NT2/D1 (cell line): Measurements from ENCODE around the gene POU4F3.

ENCODE experiments used
- DNase-seq: peaks from one replicate; pipeline ENCODE4 v3.0.0-alpha.2; 2011; ENCODE audit warnings: low read depth, low spot score
- H3K27me3 ChIP-seq: 2 replicates; pipeline ENCODE4 v1.6.0; 2011; ENCODE audit warnings: mild to moderate bottlenecking; ENCODE audit not compliant: insufficient read length, insufficient read depth
- H3K36me3 ChIP-seq: 2 replicates; pipeline ENCODE4 v1.6.1; 2011; ENCODE audit warnings: mild to moderate bottlenecking, low read length, mixed read lengths; ENCODE audit not compliant: insufficient read depth, insufficient read length
- H3K4me1 ChIP-seq: 2 replicates; pipeline ENCODE4 v1.5.1; 2011; ENCODE audit not compliant: insufficient read depth, insufficient read length
- H3K4me3 ChIP-seq: 2 replicates; pipeline ENCODE4 v1.5.1; 2011; ENCODE audit warnings: low read depth; ENCODE audit not compliant: insufficient read length
- H3K9ac ChIP-seq: 2 replicates; pipeline ENCODE4 v1.6.0; 2011; ENCODE audit warnings: low read depth; ENCODE audit not compliant: insufficient read length
- H3K9me3 ChIP-seq: 2 replicates; pipeline ENCODE4 v1.5.1; 2011; ENCODE audit warnings: mild to moderate bottlenecking, low read length; ENCODE audit not compliant: insufficient read depth
- SUZ12 ChIP-seq: IDR thresholded peaks from 2 replicates; pipeline ENCODE4 v1.6.1; 2011; ENCODE audit not compliant: insufficient read length, insufficient read depth; ENCODE audit errors: extremely low read depth
- YY1 ChIP-seq: IDR thresholded peaks from 2 replicates; pipeline ENCODE4 v1.6.1; 2011; ENCODE audit not compliant: insufficient read length, insufficient read depth
- ZNF274 ChIP-seq: IDR thresholded peaks from 2 replicates; pipeline ENCODE4 v1.6.1; 2011; ENCODE audit warnings: mild to moderate bottlenecking, low read depth, low read length

POU4F3 gene

DNA sequence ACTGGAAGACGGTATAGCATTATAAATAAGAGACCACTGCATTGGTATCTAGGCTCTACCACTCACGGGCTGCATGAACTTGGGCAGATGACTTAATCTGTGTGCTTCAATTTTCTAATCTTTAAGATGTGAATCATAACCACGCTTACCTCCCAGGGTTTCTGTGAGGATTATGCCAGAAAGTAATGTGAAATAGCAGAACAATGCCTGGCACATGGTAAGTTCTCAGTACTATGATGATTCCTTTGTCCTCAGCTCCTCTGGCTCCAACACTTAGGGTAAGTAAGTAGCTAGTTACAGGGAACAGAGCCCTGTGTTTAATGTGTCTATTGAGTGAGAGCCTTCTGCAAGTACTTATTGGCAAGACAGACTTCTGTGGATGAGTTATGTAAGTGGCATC, 31.1 kb downstream of the POU4F3 start:
- TF ChIP-seq SUZ12 (no peak), YY1 (no peak), ZNF274 (no peak)
- Histone ChIP-seq H3K36me3 (no peaks in the 10 kb centered on the region), H3K9ac (no peak overlapping the region), H3K9me3 (no peaks in the 10 kb centered on the region), H3K4me1 (no peaks in the 10 kb centered on the region), H3K4me3 (no peak overlapping the region), H3K27me3 (no peaks in the 10 kb centered on the region)
- DNase-seq = no peak

DNA sequence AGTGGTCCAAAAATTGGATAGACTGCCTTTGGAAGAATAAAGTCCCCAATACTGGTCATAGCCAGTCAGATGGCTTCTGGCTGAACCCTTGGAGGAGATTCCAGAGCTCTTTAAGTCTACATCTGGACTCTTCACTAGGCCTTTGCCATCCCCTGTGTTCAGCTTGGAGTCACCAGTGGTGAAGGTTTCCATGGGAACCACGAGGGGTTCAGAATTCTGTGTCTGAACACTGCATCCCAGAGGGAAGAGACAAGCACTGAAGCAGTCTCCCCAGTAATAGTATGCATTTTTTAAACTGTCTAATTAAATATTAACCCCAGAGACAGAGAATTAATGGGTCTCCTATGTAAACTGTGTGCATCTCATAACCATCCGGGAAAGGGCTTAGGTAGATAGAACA, 38.2 kb downstream of the POU4F3 start:
- no peak for TF ChIP-seq YY1
- TF ChIP-seq ZNF274 = no peak
- no peak for TF ChIP-seq SUZ12
- DNase-seq = no peak

GRCh38 chr5:146378986-146379385, 40.3 kb downstream of the POU4F3 start:
- Histone ChIP-seq H3K4me3 (no peak overlapping the region), H3K27me3 (no peaks in the 10 kb centered on the region), H3K9ac (no peak overlapping the region), H3K4me1 (no peaks in the 10 kb centered on the region), H3K36me3 (no peaks in the 10 kb centered on the region), H3K9me3 (no peaks in the 10 kb centered on the region)
- DNase-seq = no peak
- TF ChIP-seq SUZ12 (no peak), ZNF274 (no peak), YY1 (no peak)

More for the DNA sequence above, 38.2 kb downstream of the POU4F3 start:
- Histone ChIP-seq H3K9ac (no peak overlapping the region), H3K36me3 (no peaks in the 10 kb centered on the region), H3K9me3 (no peaks in the 10 kb centered on the region), H3K4me1 (no peaks in the 10 kb centered on the region), H3K4me3 (no peak overlapping the region), H3K27me3 (no peaks in the 10 kb centered on the region)

DNA sequence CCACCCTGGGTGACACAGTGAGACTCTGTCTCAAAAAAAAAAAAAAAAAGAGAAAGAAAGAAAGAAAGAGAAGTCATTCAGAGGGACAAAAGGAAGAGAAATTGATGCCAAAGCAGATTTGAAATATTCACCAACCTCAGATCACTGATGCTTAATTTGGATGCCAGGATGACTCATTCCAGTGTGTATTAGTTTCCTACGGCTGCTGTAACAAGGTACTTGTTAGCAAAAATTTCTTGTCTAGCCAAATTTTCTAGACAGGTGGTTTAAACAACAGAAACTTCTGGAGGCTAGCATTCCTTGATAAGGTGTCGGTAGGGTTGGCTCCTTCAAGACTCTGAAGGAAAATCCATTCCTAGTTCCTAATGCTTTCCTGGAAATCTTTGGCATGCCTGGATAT, 42.1 kb downstream of the POU4F3 start:
- TF ChIP-seq SUZ12 (no peak), YY1 (no peak)
- no peak overlapping the region for H3K9ac ChIP-seq
- DNase-seq = no peak
- H3K9me3 ChIP-seq = no peaks in the 10 kb centered on the region
- H3K27me3 ChIP-seq = no peaks in the 10 kb centered on the region
- H3K36me3 ChIP-seq = no peaks in the 10 kb centered on the region
- no peak overlapping the region for H3K4me3 ChIP-seq
- H3K4me1 ChIP-seq = no peaks in the 10 kb centered on the region

GRCh38 chr5:146388386-146388785, 49.7 kb downstream of the POU4F3 start:
- DNase-seq = no peak
- TF ChIP-seq SUZ12 (no peak), ZNF274 (no peak), YY1 (no peak)

GRCh38 chr5:146390469-146390868, 51.8 kb downstream of the POU4F3 start:
- TF ChIP-seq YY1 = no peak
- no peak for TF ChIP-seq ZNF274
- TF ChIP-seq SUZ12 = no peak
- Histone ChIP-seq H3K4me3 (no peak overlapping the region), H3K36me3 (no peaks in the 10 kb centered on the region), H3K9me3 (no peaks in the 10 kb centered on the region), H3K4me1 (no peaks in the 10 kb centered on the region), H3K27me3 (no peaks in the 10 kb centered on the region), H3K9ac (no peak overlapping the region)
- DNase-seq = no peak

More at GRCh38 chr5:146388386-146388785, 49.7 kb downstream of the POU4F3 start:
- no peaks in the 10 kb centered on the region for H3K36me3 ChIP-seq
- H3K27me3 ChIP-seq = no peaks in the 10 kb centered on the region
- no peak overlapping the region for H3K9ac ChIP-seq
- no peaks in the 10 kb centered on the region for H3K4me1 ChIP-seq
- no peak overlapping the region for H3K4me3 ChIP-seq
- no peaks in the 10 kb centered on the region for H3K9me3 ChIP-seq
